ENCODE measurements around the gene EPHA7.

DNA sequence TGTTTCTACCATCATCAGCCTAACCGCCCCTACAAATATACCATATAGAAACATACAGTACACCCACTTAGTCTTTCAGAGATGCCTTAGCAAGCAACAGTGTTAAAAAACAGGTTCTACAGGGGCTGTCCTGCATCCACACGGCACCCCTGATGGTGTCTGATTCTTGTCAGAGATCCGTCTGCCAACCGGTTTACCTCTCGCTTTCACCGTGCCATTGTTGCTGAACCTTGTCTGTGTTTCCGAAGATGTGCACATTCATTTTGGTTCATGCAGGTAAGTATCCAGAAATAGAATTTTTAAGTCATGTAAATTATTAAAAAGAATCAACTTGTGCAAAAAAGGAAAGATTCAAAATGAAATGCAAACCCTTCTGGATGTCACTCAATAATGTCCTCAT is 52.9 kb downstream of the EPHA7 start:
- TF ChIP-seq, protein P1, sequence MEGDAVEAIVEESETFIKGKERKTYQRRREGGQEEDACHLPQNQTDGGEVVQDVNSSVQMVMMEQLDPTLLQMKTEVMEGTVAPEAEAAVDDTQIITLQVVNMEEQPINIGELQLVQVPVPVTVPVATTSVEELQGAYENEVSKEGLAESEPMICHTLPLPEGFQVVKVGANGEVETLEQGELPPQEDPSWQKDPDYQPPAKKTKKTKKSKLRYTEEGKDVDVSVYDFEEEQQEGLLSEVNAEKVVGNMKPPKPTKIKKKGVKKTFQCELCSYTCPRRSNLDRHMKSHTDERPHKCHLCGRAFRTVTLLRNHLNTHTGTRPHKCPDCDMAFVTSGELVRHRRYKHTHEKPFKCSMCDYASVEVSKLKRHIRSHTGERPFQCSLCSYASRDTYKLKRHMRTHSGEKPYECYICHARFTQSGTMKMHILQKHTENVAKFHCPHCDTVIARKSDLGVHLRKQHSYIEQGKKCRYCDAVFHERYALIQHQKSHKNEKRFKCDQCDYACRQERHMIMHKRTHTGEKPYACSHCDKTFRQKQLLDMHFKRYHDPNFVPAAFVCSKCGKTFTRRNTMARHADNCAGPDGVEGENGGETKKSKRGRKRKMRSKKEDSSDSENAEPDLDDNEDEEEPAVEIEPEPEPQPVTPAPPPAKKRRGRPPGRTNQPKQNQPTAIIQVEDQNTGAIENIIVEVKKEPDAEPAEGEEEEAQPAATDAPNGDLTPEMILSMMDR (IDR thresholded peaks at IDR 0.05), result no peak
- no peak for TF ChIP-seq POLR2A (IDR thresholded peaks at IDR 0.05)

Data from thyroid gland (tissue), 4 donors.